ENCODE results near the gene MRAP2.
A peak's percentile ranks its signal among the peaks of the same experiment; 100 is the strongest.
"Not testable (repeated sequence)": the region's sequence is repeated elsewhere in the genome, so short reads cannot be mapped to it uniquely, and the experiment has no call there.

MRAP2 gene

GRCh38 chr6:84035484-84035883 lies 1.9 kb downstream of the MRAP2 start:
- no peak for DNase-seq

DNA sequence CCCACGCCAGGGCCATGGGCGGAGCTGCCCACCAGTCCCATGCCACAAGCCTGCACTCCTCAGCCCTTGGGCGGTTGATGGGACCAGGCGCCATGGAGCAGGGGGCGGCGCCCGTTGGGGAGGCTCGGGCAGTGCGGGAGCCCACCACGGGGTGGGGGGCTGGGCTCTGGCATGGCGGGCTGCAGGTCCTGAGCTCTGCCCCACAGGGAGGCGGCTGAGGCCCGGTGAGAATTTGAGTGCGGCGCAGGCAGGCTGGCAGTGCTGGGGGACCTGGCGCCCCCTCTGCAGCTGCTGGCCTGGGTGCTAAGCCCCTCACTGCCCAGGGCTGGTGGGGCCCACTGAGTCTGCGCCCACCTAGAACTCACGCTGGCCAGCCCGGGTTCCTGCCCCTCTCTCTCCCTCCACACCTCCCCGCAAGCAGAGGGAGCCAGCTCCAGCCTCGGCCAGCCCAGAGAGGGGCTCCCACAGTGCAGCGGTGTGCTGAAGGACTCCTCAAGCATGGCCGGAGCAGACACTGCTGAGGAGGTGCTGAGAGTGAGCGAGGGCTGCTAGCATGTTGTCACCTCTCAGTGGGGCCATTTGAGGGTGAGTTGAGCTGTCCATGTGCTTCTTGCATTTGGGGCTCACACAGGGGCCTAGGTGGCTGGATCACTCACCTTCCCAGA lies 4.0 kb downstream of the MRAP2 start:
- no peak for DNase-seq

DNA sequence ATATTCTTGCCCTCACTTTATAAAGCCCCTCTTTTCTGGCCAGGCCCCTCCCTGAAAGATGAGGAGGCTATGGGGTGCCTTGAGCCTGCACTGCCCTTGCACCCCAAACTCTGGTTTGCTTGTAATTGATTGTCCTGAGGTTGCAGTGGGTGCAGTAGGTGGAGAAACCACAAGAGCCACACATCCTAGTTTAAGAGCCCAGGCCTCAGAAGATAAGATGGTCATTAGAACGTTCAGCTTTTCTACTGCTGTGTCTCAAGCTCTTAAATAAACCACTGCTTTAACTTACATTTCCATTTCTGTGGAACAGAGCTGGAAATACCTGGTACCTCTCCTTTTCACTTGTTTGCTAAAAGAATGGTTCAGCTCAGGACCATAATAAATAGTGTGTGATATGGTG lies 9.0 kb downstream of the MRAP2 start:
- no peak for DNase-seq

DNA sequence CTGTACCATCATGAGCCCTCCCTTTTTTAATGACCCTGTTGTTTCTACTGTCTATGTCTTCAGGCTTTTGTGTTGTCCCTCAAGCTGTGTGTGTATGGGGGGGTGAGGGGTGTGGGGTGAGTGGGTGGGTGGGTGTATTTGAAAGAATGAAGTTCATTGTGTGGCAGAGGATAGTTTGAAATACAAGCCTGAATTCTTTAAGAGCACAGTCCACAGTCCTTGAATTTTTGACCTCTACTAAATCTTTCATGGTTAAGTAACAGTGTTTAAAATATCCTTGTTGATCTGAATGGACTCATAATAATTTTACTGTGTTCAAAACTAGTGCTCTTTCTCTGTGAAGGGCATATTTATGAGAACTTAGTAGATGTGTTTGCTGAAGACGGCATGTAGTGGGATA lies 10.0 kb downstream of the MRAP2 start:
- DNase-seq: no peak

DNA sequence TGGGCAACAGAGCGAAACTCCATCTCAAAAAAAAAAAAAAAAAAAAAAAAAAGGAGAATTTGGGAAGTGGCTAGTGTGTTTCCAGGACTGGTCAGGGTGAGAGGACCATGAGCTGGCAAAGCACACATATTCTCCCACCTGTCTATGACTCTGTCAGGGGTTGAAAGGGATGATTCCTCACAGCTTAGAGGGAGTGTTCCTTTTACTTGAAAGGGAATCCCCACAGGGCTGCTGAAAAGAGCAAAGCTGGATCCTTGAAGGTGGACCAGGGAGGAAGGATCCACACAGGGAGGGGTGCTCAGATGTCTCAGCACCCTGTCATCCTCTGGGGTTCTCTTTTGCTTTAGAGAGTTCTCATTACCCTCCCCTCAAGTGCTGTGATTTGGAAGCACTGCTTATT lies 13.2 kb downstream of the MRAP2 start:
- DNase-seq: no peak

DNA sequence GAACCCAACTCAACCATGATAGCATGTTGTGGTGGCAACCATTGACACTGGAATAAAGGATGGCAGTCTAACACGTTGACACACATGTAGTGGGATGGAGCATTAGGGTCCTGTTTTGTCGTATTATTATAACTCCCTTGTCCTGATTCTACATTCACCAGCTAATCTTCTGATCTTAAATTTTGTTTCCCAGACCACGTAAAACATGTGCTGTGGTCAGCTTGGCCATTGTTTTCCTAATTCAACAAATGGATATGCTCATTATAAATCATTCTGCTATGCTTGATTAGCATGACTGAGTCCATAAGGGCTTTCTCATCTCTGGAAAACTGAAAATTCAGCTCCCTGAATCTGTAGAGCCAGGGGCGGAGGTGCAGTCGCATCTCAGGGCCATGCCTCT lies 15.0 kb downstream of the MRAP2 start:
- no peak for DNase-seq

GRCh38 chr6:84050408-84050807 lies 16.8 kb downstream of the MRAP2 start:
- DNase-seq: no peak

DNA sequence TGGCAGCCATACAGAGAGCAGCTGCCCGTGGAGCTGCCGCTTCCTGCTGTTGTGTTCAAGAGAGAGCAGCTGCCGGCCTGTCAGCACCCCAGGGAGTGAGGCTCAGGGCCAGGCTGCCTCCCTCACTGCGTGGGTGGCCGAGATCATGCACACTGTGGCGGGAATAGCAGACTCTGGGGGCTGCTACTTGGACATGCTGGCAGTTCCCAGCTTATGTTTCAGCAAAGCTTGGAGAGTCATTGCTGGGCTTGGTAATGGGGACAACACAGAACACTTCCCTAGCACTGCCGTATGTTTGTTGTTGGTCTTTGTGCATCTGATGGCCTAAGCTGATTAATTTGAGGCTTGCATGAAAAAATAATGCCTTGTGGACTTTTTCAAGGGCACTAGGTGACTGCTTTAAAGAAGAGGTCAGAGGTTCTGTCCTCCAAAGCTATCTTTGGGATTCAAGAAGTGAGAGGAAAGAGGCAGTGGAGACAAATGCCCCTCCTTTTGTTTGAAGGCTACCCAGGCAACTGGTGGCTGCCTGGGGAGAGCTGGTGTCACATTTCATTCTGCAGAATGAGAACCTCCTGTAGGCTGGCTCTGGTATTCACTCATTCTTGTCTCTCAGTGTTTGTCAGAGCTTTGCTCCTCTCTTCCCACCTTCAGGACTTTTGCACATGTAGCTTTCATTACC lies 18.8 kb downstream of the MRAP2 start:
- peak; percentile 83 for DNase-seq

- no peak for DNase-seq
Measured at GRCh38 chr6:84052883-84053241, 19.3 kb downstream of the MRAP2 start.

GRCh38 chr6:84055647-84056046 lies 22.1 kb downstream of the MRAP2 start:
- no peak for DNase-seq

DNA sequence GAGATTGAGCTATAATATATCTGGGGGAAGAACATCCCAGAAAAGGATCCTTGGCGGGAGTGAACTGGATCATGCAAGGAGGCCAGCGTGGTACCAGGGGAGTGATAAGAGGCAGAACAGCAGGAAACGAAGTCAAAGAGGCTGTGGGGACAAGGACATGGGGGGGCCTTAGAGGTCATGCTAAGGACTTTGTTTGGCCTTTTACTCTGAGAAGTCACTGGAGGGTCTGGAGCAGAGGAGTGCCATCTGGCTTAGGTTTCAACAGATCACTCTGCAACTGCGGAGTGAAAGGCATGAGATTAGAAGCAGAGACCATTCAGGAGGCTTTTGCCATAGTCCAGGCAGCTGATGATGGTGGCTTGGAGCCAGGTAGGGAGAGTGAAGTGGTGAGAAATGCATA lies 24.3 kb downstream of the MRAP2 start:
- DNase-seq: no peak

DNA sequence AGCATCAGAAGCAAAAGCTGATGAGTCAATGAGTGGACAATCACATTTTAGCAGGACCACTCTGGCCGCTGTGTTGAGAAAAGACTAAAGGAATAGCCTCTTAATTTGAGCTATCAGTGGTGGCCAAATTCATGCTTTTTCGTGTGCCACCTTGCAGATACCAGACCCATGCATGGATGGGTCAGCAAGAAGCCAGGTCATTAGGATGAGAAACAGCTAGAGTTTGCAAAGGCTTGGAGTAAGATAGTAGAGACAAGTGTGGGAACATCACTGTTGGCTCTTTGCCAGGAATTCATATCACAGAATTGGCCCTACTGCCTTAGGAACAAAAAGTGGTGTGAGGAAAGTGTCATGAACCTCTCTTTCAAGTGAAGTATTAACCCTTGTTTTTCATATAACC lies 25.5 kb downstream of the MRAP2 start:
- DNase-seq: no peak

DNA sequence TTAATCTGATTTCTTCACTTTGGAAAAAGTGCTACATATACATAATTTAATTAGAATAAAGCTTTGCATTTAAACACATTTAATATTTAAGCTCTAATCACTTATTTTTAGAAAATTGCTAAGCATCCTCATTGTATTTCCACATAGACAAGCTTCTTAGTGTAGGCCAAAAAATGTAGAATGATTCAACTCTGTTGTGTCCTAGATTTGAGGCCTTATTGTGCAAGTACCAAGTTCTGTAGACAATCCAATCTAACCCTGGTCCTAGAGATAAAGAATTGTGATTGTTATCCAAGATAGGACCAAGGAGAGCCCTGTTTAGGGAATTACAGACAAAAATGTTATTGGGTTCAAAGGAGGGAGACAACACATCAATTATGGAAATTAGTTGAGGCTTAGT lies 27.6 kb downstream of the MRAP2 start:
- no peak for DNase-seq

DNA sequence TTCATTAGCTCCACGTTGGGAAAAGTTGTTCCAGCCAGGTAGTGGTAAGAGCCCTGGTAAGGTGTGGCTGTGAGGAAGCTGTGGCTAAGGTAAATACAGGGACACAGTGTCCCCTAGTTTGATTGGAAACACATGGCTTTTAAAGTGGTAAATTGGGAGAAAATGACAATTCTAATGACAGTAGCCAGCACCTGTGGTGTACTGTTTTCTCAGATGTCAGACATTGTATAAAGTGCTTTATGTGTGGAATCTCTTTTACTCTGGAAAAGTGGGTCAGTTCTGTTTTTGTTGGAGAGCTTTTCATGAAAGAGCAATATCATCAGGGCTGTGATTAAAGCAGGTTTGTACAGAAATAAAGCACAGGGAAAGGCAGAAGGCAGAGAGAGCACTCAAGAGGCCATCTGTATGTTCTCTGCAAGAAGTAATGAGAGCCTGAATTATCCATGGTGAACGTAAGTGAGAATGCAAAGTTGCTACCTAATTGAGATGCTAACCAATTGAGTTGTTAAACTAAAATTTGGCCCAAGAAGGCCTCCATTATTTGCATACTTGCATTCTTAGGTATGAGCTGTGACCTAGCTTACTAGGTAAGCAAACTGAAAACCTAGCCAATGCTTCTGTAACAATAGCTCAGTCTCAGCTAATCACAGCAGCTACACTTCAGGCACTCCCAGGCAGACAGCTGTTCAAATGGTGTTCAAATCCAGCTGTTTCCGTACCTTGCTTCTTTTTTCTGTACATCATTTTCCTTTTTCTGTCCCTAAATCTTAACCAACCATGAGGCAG lies 28.2 kb downstream of the MRAP2 start:
- peak; percentile 16 for DNase-seq

- DNase-seq: no peak
Measured at GRCh38 chr6:84062519-84063154, 29.1 kb downstream of the MRAP2 start.

DNA sequence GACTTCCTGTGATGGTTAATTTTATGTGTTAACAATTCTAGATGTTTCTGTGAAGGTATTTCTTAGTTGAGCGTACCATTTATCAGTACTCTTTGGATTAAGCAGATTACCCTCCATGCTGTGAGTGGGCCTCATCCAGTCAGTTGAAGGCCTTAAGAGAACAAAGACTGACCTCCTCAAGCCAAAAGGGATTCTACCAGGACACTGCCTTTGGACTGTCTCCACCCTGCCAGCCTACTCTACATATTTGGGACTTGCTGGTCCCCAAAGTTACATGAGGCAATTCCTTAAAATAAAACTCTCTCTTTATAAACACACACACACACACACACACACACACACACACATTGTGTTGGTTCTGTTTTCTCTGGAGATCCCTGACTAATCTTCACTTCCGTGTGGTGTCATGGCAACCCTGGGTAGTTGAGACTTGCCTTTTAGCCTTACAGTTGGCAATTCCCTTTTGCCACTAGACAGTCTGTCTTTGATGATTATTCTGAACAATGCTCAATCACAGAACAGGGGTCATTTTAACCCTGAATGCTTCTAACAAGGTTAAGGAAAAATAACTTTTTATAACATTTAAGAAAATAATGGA lies 32.2 kb downstream of the MRAP2 start:
- DNase-seq: no peak

GRCh38 chr6:84066536-84066935 lies 33.0 kb downstream of the MRAP2 start:
- no peak for DNase-seq

- not testable (repeated sequence) for DNase-seq
Measured at GRCh38 chr6:84068873-84069272, 35.3 kb downstream of the MRAP2 start.

DNA sequence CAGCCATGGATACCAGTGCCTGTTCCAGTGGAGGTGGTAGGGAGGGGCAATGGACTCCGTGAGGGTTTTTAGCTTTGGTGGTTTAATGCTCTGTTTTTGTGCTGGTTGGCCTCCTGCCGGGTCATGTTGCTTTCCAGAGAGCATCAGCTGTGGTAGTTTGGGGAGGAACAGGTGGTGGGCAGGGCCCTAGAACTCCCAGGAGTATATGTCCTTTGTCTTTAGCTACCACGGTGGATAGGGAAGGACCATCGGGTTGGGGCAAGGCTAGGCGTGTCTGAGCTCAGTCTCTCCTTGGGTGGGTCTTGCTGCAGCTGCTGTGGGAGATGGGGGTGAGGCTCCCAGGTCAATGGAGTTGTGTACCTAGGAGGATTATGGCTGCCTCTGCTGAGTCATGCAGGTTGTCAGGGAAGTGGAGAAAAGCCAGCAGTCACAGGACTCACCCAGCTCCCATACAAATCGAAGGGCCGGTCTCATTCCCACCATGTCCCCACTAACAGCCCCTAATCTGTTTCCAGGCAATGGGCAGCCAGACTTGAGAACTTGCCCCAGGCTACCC lies 38.9 kb downstream of the MRAP2 start:
- no peak for DNase-seq

DNA sequence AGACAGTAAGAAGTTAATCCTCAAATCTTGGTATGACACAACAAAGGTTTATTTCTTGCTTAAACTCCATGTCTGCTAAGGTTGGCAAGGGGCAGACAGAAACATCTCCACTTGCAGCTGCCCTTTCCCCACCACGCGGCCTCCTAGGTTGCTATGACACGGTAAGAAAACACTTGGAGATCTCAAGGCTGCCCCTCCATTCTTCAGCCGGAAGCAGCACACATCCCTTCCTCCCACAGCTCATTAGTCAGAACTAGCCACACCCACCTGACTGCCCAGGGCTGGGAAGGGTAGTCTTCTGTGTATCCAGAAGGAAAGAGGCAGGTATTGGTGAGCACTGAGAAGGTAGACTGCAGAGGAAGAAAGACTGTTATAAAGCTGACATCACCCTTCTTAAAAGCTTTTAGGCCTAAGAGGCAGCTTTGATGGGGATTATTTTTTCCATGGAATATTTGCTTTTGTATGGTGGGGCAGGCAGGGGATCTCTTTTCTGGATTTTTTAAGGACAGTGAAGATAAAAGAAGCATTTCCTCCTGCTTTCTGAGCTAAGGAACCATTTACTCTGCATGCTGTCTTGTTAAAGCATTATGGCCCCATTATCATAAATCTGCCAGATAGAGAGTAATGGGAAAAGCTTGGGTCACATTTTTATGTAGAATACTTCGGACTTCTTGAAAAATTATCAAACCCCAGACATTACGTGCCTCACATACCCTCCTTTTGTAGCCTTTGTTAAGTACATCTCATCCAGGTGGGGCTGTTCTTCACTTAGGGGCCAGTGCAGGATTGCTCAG lies 41.6 kb downstream of the MRAP2 start:
- no peak for DNase-seq

DNA sequence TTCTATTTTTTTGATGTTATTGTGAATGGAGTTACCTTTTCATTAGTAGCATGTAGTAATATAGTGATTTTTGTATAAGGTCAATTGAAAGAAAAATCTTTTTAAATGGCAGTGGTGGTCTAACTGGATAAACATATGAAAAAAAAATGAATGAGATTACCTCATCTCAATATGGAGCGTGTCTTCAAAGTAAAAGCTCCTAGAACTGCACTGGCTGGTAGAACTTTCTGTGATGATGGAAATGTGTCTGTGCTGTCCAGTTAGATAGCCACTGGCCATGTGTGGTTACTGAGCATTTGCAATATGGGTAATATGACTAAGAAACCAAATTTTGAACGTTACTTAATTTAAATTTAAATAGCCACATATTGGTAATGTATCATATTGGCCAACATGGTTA lies 44.1 kb downstream of the MRAP2 start:
- DNase-seq: no peak

GRCh38 chr6:84078335-84078734 lies 44.8 kb downstream of the MRAP2 start:
- DNase-seq: no peak

Measured in NCI-H1092 (cell line).